NCI-H82 (cell line): ENCODE data around the gene ASTN2.
"Not testable (repeated sequence)": the region's sequence is repeated elsewhere in the genome, so short reads cannot be mapped to it uniquely, and the experiment has no call there.

Experiments
- DNase-seq: peaks from one replicate; lab custom pipeline; 2025; lab: John Stamatoyannopoulos, UW

ASTN2 gene

GRCh38 chr9:116700882-116701865, 713.7 kb downstream of the ASTN2 start:
- no peak for DNase-seq

GRCh38 chr9:116700279-116700678, 714.6 kb downstream of the ASTN2 start:
- DNase-seq = no peak

GRCh38 chr9:116697887-116698286, 717.0 kb downstream of the ASTN2 start:
- no peak for DNase-seq

- no peak for DNase-seq
These were observed 717.5 kb downstream of the ASTN2 start for GRCh38 chr9:116697362-116697761.

- DNase-seq = no peak
These were observed 719.4 kb downstream of the ASTN2 start for GRCh38 chr9:116695438-116695837.

- no peak for DNase-seq
These were observed 720.0 kb downstream of the ASTN2 start for GRCh38 chr9:116694785-116695291.

GRCh38 chr9:116693233-116693731, 721.6 kb downstream of the ASTN2 start:
- no peak for DNase-seq

- no peak for DNase-seq
These were observed 722.2 kb downstream of the ASTN2 start for GRCh38 chr9:116692616-116693015.

- DNase-seq = no peak
These were observed 723.2 kb downstream of the ASTN2 start for GRCh38 chr9:116691607-116692006.

- not testable (repeated sequence) for DNase-seq
These were observed 724.1 kb downstream of the ASTN2 start for GRCh38 chr9:116690805-116691204.

GRCh38 chr9:116689486-116690032, 725.3 kb downstream of the ASTN2 start:
- DNase-seq = no peak

- no peak for DNase-seq
These were observed 725.9 kb downstream of the ASTN2 start for GRCh38 chr9:116688806-116689485.

GRCh38 chr9:116687754-116688135, 727.1 kb downstream of the ASTN2 start:
- peak; percentile 63 for DNase-seq

GRCh38 chr9:116687074-116687753, 727.6 kb downstream of the ASTN2 start, which contains the start of gene TRIM32:
Gene TRIM32, plus strand, starts transcription at chr9:116687305. Its CDS starts 10,438 bp downstream, at chr9:116697743.
- DNase-seq = peak; percentile 96

GRCh38 chr9:116686693-116687073, 728.2 kb downstream of the ASTN2 start:
- no peak for DNase-seq

- peak; percentile 34 for DNase-seq
These were observed 728.7 kb downstream of the ASTN2 start for GRCh38 chr9:116686135-116686534.

GRCh38 chr9:116685166-116685565, 729.7 kb downstream of the ASTN2 start:
- no peak for DNase-seq

GRCh38 chr9:116683535-116683934, 731.3 kb downstream of the ASTN2 start:
- no peak for DNase-seq

GRCh38 chr9:116674210-116674980, 740.5 kb downstream of the ASTN2 start:
- no peak for DNase-seq

GRCh38 chr9:116673375-116673774, 741.5 kb downstream of the ASTN2 start:
- no peak for DNase-seq

- no peak for DNase-seq
These were observed 743.3 kb downstream of the ASTN2 start for GRCh38 chr9:116671605-116672004.
